ENCODE data around the gene MAEA. TPM values are rescaled to one million over a fixed set of nuclear protein-coding genes. Genes with fewer than 3 reads are reported as not detected.
"Not testable (repeated sequence)": the region's sequence is repeated elsewhere in the genome, so short reads cannot be mapped to it uniquely, and the experiment has no call there.

MAEA gene
- total and polyA plus RNA-seq, 2 experiments from 2014 or later, result 49.8 to 99.0 TPM

- H3K4me1 ChIP-seq (ENCODE audit: insufficient read depth), result no peaks in the 10 kb centered on the region
- H4K20me1 ChIP-seq (replicated peaks; ENCODE audit: insufficient read depth), result no peaks in the 10 kb centered on the region; the same call in 1 of the 2 replicates
- H3K27me3 Mint-ChIP-seq (ENCODE audit: insufficient read depth, low read depth, poor library complexity), result peaks cover 6% of the 10 kb centered on the region
- H3K4me2 ChIP-seq, result no peak overlapping the region
- H3K79me2 ChIP-seq (replicated peaks; ENCODE audit: insufficient read depth), result no peaks in the 10 kb centered on the region
- no peaks in the 10 kb centered on the region for H3K9me3 Mint-ChIP-seq
- ATAC-seq (no peak), DNase-seq (ENCODE audit: low spot score) (no peak)
- H3K27me3 ChIP-seq (ENCODE audit: insufficient read depth), result no peaks in the 10 kb centered on the region
- no peak overlapping the region for H3K4me3 ChIP-seq
- no peak overlapping the region for H3K4me3 Mint-ChIP-seq
- no peak overlapping the region for H3K27ac ChIP-seq (ENCODE audit: low read depth)
- H3K4me1 Mint-ChIP-seq, result no peaks in the 10 kb centered on the region; the same call in 2 of the 3 replicates
- no peaks in the 10 kb centered on the region for H3K36me3 ChIP-seq (ENCODE audit: insufficient read depth)
- no peaks in the 10 kb centered on the region for H3F3A ChIP-seq (replicated peaks; ENCODE audit: low read depth)
- H3K36me3 Mint-ChIP-seq (ENCODE audit: low read depth), result peaks cover 3% of the 10 kb centered on the region; the same call in 2 of the 3 replicates
- no peak overlapping the region for H2AFZ ChIP-seq
- no peaks in the 10 kb centered on the region for H3K9me2 ChIP-seq (ENCODE audit: insufficient read depth)
- H3K27ac Mint-ChIP-seq, result no peak overlapping the region
- TF ChIP-seq EZH2phosphoT487 (IDR thresholded peaks at IDR 0.05; ENCODE audit: unreplicated experiment), result no peak
These were observed 81.8 kb downstream of the MAEA start for GRCh38 chr4:1371176-1372165.

- H3K9me3 Mint-ChIP-seq; H3K27me3 ChIP-seq (ENCODE audit: insufficient read depth); H3K27ac Mint-ChIP-seq; H4K20me1 ChIP-seq (replicated peaks; ENCODE audit: insufficient read depth); H3F3A ChIP-seq (replicated peaks; ENCODE audit: low read depth); H3K4me1 ChIP-seq (ENCODE audit: insufficient read depth); H3K27me3 Mint-ChIP-seq (ENCODE audit: insufficient read depth, low read depth, poor library complexity); H3K79me2 ChIP-seq (replicated peaks; ENCODE audit: insufficient read depth); H3K36me3 Mint-ChIP-seq (ENCODE audit: low read depth); H3K9me2 ChIP-seq (ENCODE audit: insufficient read depth); H3K4me3 Mint-ChIP-seq; H3K4me2 ChIP-seq; ATAC-seq; H3K36me3 ChIP-seq (ENCODE audit: insufficient read depth); H3K4me1 Mint-ChIP-seq; H3K27ac ChIP-seq (ENCODE audit: low read depth); H2AFZ ChIP-seq; H3K4me3 ChIP-seq; DNase-seq (ENCODE audit: low spot score): not testable (repeated sequence)
These were observed 82.9 kb downstream of the MAEA start for GRCh38 chr4:1372576-1372975.

- Histone ChIP-seq H2AFZ (no peak overlapping the region), H3K27ac (ENCODE audit: low read depth) (no peak overlapping the region), H3K4me2 (no peak overlapping the region), H3K4me3 (no peak overlapping the region), H4K20me1 (replicated peaks; ENCODE audit: insufficient read depth) (no peaks in the 10 kb centered on the region; the same call in 1 of the 2 replicates), H3K79me2 (replicated peaks; ENCODE audit: insufficient read depth) (no peaks in the 10 kb centered on the region), H3K27me3 (ENCODE audit: insufficient read depth) (no peaks in the 10 kb centered on the region), H3K4me1 (ENCODE audit: insufficient read depth) (no peaks in the 10 kb centered on the region), H3K9me2 (ENCODE audit: insufficient read depth) (no peaks in the 10 kb centered on the region), H3F3A (replicated peaks; ENCODE audit: low read depth) (no peaks in the 10 kb centered on the region), H3K36me3 (ENCODE audit: insufficient read depth) (no peaks in the 10 kb centered on the region)
- Mint-ChIP-seq H3K27ac (no peak overlapping the region), H3K36me3 (ENCODE audit: low read depth) (peaks cover 3% of the 10 kb centered on the region; the same call in 2 of the 3 replicates), H3K9me3 (no peaks in the 10 kb centered on the region), H3K4me3 (no peak overlapping the region), H3K27me3 (ENCODE audit: insufficient read depth, low read depth, poor library complexity) (peaks cover 8% of the 10 kb centered on the region), H3K4me1 (no peaks in the 10 kb centered on the region; the same call in 2 of the 3 replicates)
- ATAC-seq (no peak), DNase-seq (ENCODE audit: low spot score) (no peak)
- no peak for TF ChIP-seq ETS1 (IDR thresholded peaks at IDR 0.05)
- no peak for TF ChIP-seq JUNB (IDR thresholded peaks at IDR 0.05; ENCODE audit: unreplicated experiment)
- no peak for TF ChIP-seq CTCF (conservative IDR thresholded peaks at IDR 0.05; ENCODE audit: low read depth in 2 of 2)
These were observed 84.4 kb downstream of the MAEA start for GRCh38 chr4:1373892-1374705.
